H1 (cell line): ENCODE measurements around the gene DLG4. TPM values are rescaled to one million over a fixed set of nuclear protein-coding genes. Genes with fewer than 3 reads are reported as not detected.

Source experiments
- CTCF ChIA-PET: fragments of 300-600 bp; sonication (Branson Sonifier 250); formaldehyde crosslinking; loops from one replicate; lab custom pipeline; 2021; ENCODE audit not compliant: partially characterized antibody; lab: Charles Lee
- POLR2A ChIA-PET: fragments of 300-600 bp; sonication (Branson Sonifier 250); formaldehyde crosslinking; loops from one replicate; lab custom pipeline; 2021; ENCODE audit warnings: inconsistent platforms; ENCODE audit not compliant: partially characterized antibody; lab: Charles Lee
- DNase-seq, 2 experiments: peaks; one replicate each; pipeline versions ENCODE4 v3.0.0 to v3.0.0-alpha.2; 2010 to 2022; ENCODE audit warnings: low spot score in 2 of 2, low read depth in 1 of 2, mixed read lengths in 1 of 2
- FAIRE-seq: peaks from 2 replicates; lab custom pipeline; 2011; peaks lifted over from hg19 to GRCh38; lab: Jason Lieb, UNC
- H2AFZ ChIP-seq: 2 replicates; pipeline ENCODE4 v1.8.1; 2012; ENCODE audit warnings: low read length, inconsistent platforms
- H2AK5ac ChIP-seq: 2 replicates; pipeline ENCODE4 v1.6.1; 2013; ENCODE audit warnings: low read depth, low read length
- H2BK120ac ChIP-seq: replicated peaks from 2 replicates; pipeline ENCODE3; 2013; ENCODE audit warnings: low read depth, low read length, inconsistent platforms
- H2BK12ac ChIP-seq: 2 replicates; pipeline ENCODE4 v1.6.1; 2013; ENCODE audit warnings: low read depth, low read length
- H2BK15ac ChIP-seq: 2 replicates; pipeline ENCODE4 v1.6.1; 2013; ENCODE audit warnings: low read length
- H2BK20ac ChIP-seq: 2 replicates; pipeline ENCODE4 v1.6.1; 2013; ENCODE audit warnings: low read length
- H2BK5ac ChIP-seq: 2 replicates; pipeline ENCODE4 v1.6.1; 2013; ENCODE audit warnings: low read depth, low read length
- H3K14ac ChIP-seq: 2 replicates; pipeline ENCODE4 v1.6.1; 2013; ENCODE audit warnings: inconsistent platforms; ENCODE audit not compliant: insufficient read length
- H3K18ac ChIP-seq: 2 replicates; pipeline ENCODE4 v1.6.1; 2013; ENCODE audit warnings: low read length; ENCODE audit errors: extremely low read depth
- H3K23ac ChIP-seq: 2 replicates; pipeline ENCODE4 v1.6.1; 2013; ENCODE audit warnings: inconsistent platforms; ENCODE audit not compliant: insufficient read length
- H3K23me2 ChIP-seq: 2 replicates; pipeline ENCODE4 v1.6.1; 2013; ENCODE audit warnings: low read depth, low read length
- H3K27ac ChIP-seq: 2 replicates; pipeline ENCODE4 v1.6.1; 2011; ENCODE audit warnings: low read depth, low read length, inconsistent platforms
- H3K27me3 ChIP-seq, 4 experiments: replicated peaks in 1 of 4; 1 replicate in 1 of 4; 2 replicates in 3 of 4; pipeline versions ENCODE4 v1.6.1 to v1.8.1; 2011 to 2013; ENCODE audit warnings: low read length in 3 of 4, mild to moderate bottlenecking in 3 of 4, inconsistent platforms in 2 of 4, mixed read lengths in 2 of 4, moderate library complexity in 1 of 4; ENCODE audit not compliant: control insufficient read depth in 3 of 4, insufficient read depth in 3 of 4; ENCODE audit errors: extremely low read depth in 1 of 4
- H3K36me3 ChIP-seq, 4 experiments: 2 replicates each; pipeline versions ENCODE4 v1.6.1 to v1.8.1; 2011 to 2013; ENCODE audit warnings: mild to moderate bottlenecking in 4 of 4, low read length in 3 of 4, moderate library complexity in 2 of 4, control low read depth in 1 of 4, inconsistent platforms in 1 of 4; ENCODE audit not compliant: insufficient read depth in 4 of 4, control insufficient read depth in 2 of 4
- H3K4ac ChIP-seq: replicated peaks from 2 replicates; pipeline ENCODE3; 2013; ENCODE audit warnings: low read length, low read depth, mixed read lengths, inconsistent platforms; ENCODE audit not compliant: insufficient read length
- H3K4me1 ChIP-seq, 4 experiments: replicated peaks in 1 of 4; 1 replicate in 1 of 4; 2 replicates in 3 of 4; pipeline versions ENCODE4 v1.6.1 to v1.8.1; 2011 to 2013; ENCODE audit warnings: low read length in 3 of 4, inconsistent platforms in 2 of 4, mixed read lengths in 1 of 4; ENCODE audit not compliant: insufficient read depth in 4 of 4, control insufficient read depth in 3 of 4
- H3K4me2 ChIP-seq, 2 experiments: 2 replicates each; pipeline versions ENCODE4 v1.6.1 to v1.8.1; 2011 to 2013; ENCODE audit warnings: low read depth in 2 of 2, low read length in 2 of 2, control low read depth in 1 of 2, inconsistent platforms in 1 of 2, mild to moderate bottlenecking in 1 of 2; ENCODE audit not compliant: insufficient read depth in 1 of 2
- H3K4me3 ChIP-seq, 4 experiments: fragments of 200-600, 300-600 bp in 1 of 4; sonication (generic), shearing (Covaris generic), sonication (Bioruptor Twin) in 1 of 4; 2 replicates each; pipeline versions ENCODE4 v1.5.1 to v1.8.1; 2011 to 2016; ENCODE audit warnings: low read length in 4 of 4, low read depth in 3 of 4, control low read depth in 2 of 4, inconsistent platforms in 2 of 4, mild to moderate bottlenecking in 2 of 4, mixed read lengths in 1 of 4, moderate library complexity in 1 of 4; ENCODE audit not compliant: insufficient read depth in 2 of 4; ENCODE audit errors: extremely low read depth in 1 of 4
- H3K56ac ChIP-seq: replicated peaks from 2 replicates; pipeline ENCODE3; 2013; ENCODE audit warnings: low read depth, mild to moderate bottlenecking, mixed read lengths, low read length, inconsistent platforms; ENCODE audit not compliant: insufficient read length
- H3K79me1 ChIP-seq: 2 replicates; pipeline ENCODE4 v1.6.1; 2013; ENCODE audit warnings: low read depth, low read length, control low read depth
- H3K79me2 ChIP-seq, 2 experiments: 2 replicates each; pipeline versions ENCODE4 v1.6.1 to v1.8.1; 2012 to 2013; ENCODE audit warnings: low read length in 2 of 2, mild to moderate bottlenecking in 2 of 2, inconsistent platforms in 1 of 2; ENCODE audit not compliant: insufficient read depth in 2 of 2, control insufficient read depth in 1 of 2
- H3K9ac ChIP-seq, 4 experiments: replicated peaks in 1 of 4; 1 replicate in 1 of 4; 2 replicates in 3 of 4; pipeline versions ENCODE4 v1.6.1 to v1.8.1; 2011 to 2013; ENCODE audit warnings: low read depth in 3 of 4, low read length in 3 of 4, control low read depth in 2 of 4, mild to moderate bottlenecking in 2 of 4, moderate library complexity in 2 of 4, inconsistent platforms in 1 of 4; ENCODE audit errors: extremely low read depth in 1 of 4
- H3K9me3 ChIP-seq, 2 experiments: 2 replicates each; pipeline versions ENCODE4 v1.6.1 to v1.8.1; 2012 to 2013; ENCODE audit warnings: mild to moderate bottlenecking in 2 of 2, moderate library complexity in 2 of 2, control low read depth in 1 of 2, inconsistent platforms in 1 of 2, low read depth in 1 of 2, low read length in 1 of 2, mixed read lengths in 1 of 2; ENCODE audit not compliant: insufficient read depth in 2 of 2
- H4K20me1 ChIP-seq, 2 experiments: replicated peaks in 1 of 2; 2 replicates each; pipeline versions ENCODE3 to v1.8.1; 2011 to 2013; ENCODE audit warnings: inconsistent platforms in 2 of 2, low read length in 2 of 2, mild to moderate bottlenecking in 1 of 2; ENCODE audit not compliant: insufficient read depth in 2 of 2, control insufficient read depth in 1 of 2
- H4K5ac ChIP-seq: 2 replicates; pipeline ENCODE4 v1.6.1; 2013; ENCODE audit warnings: low read length, low read depth, mixed read lengths, inconsistent platforms; ENCODE audit not compliant: insufficient read length
- H4K8ac ChIP-seq: 2 replicates; pipeline ENCODE4 v1.8.0; 2013; ENCODE audit warnings: mild to moderate bottlenecking, moderate library complexity, low read length, inconsistent platforms; ENCODE audit not compliant: insufficient read depth; ENCODE audit errors: extremely low read depth
- H4K91ac ChIP-seq: replicated peaks from 2 replicates; pipeline ENCODE3; 2013; ENCODE audit warnings: low read length, mixed read lengths, inconsistent platforms; ENCODE audit not compliant: insufficient read length
- E2F6 ChIP-seq: IDR thresholded peaks from 2 replicates; pipeline ENCODE4 v1.6.1; 2012; ENCODE audit warnings: inconsistent platforms
- HDAC6 ChIP-seq: IDR thresholded peaks from one replicate; pipeline ENCODE4 v1.7.1; 2012; ENCODE audit warnings: low read depth, mild to moderate bottlenecking, inconsistent platforms, low read length, moderate library complexity
- KDM5A ChIP-seq: fragments of 200-600 bp; IDR thresholded peaks from 2 replicates; pipeline ENCODE4 v1.7.1; 2012; ENCODE audit warnings: mild to moderate bottlenecking, low read length, inconsistent platforms, mixed read lengths
- RAD21 ChIP-seq, 2 experiments: IDR thresholded peaks in 1 of 2; conservative IDR thresholded peaks in 1 of 2; 2 replicates each; pipeline ENCODE4 v1.6.1; 2011; ENCODE audit warnings: low read depth in 2 of 2, low read length in 2 of 2, improper control_type of control experiment in 1 of 2, inconsistent platforms in 1 of 2, mild to moderate bottlenecking in 1 of 2, moderate library complexity in 1 of 2
- RNF2 ChIP-seq: fragments of 200-900, 300-1000 bp; sonication (generic); IDR thresholded peaks from 2 replicates; pipeline ENCODE4 v1.7.1; 2016; ENCODE audit warnings: borderline replicate concordance, low read depth, mild to moderate bottlenecking, antibody characterized with exemption, low read length; ENCODE audit not compliant: poor library complexity, severe bottlenecking; ENCODE audit errors: missing control alignments
- SP1 ChIP-seq: IDR thresholded peaks from 2 replicates; pipeline ENCODE4 v1.6.1; 2011; ENCODE audit warnings: low read depth, low read length
- SP2 ChIP-seq: IDR thresholded peaks from 2 replicates; pipeline ENCODE4 v1.6.1; 2012; ENCODE audit warnings: mild to moderate bottlenecking, low read length, inconsistent platforms
- SP4 ChIP-seq: IDR thresholded peaks from 2 replicates; pipeline ENCODE4 v1.6.1; 2012; ENCODE audit warnings: low read length, inconsistent platforms
- TEAD4 ChIP-seq: IDR thresholded peaks from 2 replicates; pipeline ENCODE4 v1.6.1; 2012; ENCODE audit warnings: low read depth, low read length, inconsistent platforms, mixed read lengths
- WGBS, 2 experiments: shearing (Covaris generic) in 1 of 2; methylation state at CpG; one replicate each; pipeline versions ENCODE4 v1.1.6 to v1.1.7; 2013 to 2015; ENCODE audit warnings: low lambda C conversion rate in 2 of 2, mixed read lengths in 2 of 2, inconsistent platforms in 1 of 2, low coverage in 1 of 2, missing lambda C conversion rate in 1 of 2; ENCODE audit not compliant: insufficient replicate concordance in 2 of 2, insufficient coverage in 1 of 2, insufficient read length in 1 of 2; ENCODE audit errors: extremely low coverage in 1 of 2, missing lambda C conversion rate in 1 of 2; 5-methylcytosine and 5-hydroxymethylcytosine counted together
- polyA plus RNA-seq, 7 experiments: library from polyadenylated mRNA; depleted of rRNA in 3 of 7; stranded (reverse) in 5 of 7; unstranded in 2 of 7; fragments of >200 nt in 5 of 7; fragments of 200-250 nt in 2 of 7; gene quantifications; 1 replicate in 5 of 7; 2 replicates in 1 of 7; 4 replicates in 1 of 7; pipeline versions ENCODE4 v1.2.1 to v1.2.3, GENCODE V29; 2011 to 2013; ENCODE audit warnings: missing spikeins in 2 of 7, mixed read lengths in 2 of 7
- total RNA-seq: library from RNA; stranded (reverse); fragmentation: NEBNext Ultra II Directional; extraction: Animal tissue kit (Norgen Biotek cat#: 25700); gene quantifications from 2 replicates; pipeline ENCODE4 v1.2.1, GENCODE V29; 2021
- TF ChIP-seq, protein P1 (sequence below), 3 experiments: IDR thresholded peaks; 1 replicate in 2 of 3; 2 replicates in 1 of 3; pipeline versions ENCODE4 v1.5.1 to v1.6.1; 2011; ENCODE audit warnings: low read length in 3 of 3, mild to moderate bottlenecking in 3 of 3, inconsistent platforms in 2 of 3, low read depth in 1 of 3, moderate library complexity in 1 of 3; ENCODE audit not compliant: insufficient read depth in 1 of 3; ENCODE audit errors: control extremely low read depth in 1 of 3

Gene DLG4
- total and polyA plus RNA-seq, 2 of the 8 experiments (the other 6 are each of a cell fraction or from before 2014, with no cell fraction given) = 18.9 to 45.9 TPM

DNA sequence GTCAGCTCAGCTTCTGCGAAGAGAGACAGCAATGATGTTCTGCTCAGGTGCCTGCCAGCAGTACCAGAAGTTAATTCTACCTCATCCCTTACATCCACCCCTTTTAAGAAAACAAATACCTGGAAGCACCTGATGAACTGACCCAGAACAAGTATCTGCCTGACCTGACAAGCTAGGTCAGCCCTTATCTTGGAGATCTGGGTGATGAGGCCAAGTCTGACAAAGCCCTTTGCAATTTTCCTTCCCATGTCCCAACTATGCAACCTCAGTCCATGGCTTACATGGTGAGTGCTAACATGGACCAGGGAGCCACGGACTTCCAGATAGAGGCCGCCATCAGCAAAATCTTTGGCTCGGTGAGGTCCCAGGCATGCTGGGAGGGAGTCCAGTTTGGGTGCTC is 3.7 kb upstream of the DLG4 start:
- H3K4me2 ChIP-seq = no peak overlapping the region
- H2BK15ac ChIP-seq = no peak overlapping the region
- WGBS, 2 experiments = 88% methylated on average over 4 of the region's 4 CpGs; no CpG with 5 or more reads in 1 of the 2 experiments
- no peak overlapping the region for H4K5ac ChIP-seq
- H3K9ac ChIP-seq = no peak overlapping the region
- H3K27me3 ChIP-seq = no peaks in the 10 kb centered on the region
- no peak overlapping the region for H3K27ac ChIP-seq
- DNase-seq (no peak), FAIRE-seq (no peak)
- H2AFZ ChIP-seq = no peak overlapping the region
- H3K18ac ChIP-seq = no peak overlapping the region
- H3K4me3 ChIP-seq = no peak overlapping the region
- no peak overlapping the region for H2BK120ac ChIP-seq
- no peaks in the 10 kb centered on the region for H3K79me2 ChIP-seq
- H3K4me1 ChIP-seq = peaks cover 0 to 12% (median 7%) of the 10 kb centered on the region in 4 experiments; a peak in 5 of 7 replicates
- H4K8ac ChIP-seq = no peak overlapping the region
- H3K4ac ChIP-seq = no peak overlapping the region
- H3K23ac ChIP-seq = no peak overlapping the region
- H3K79me1 ChIP-seq = no peaks in the 10 kb centered on the region
- CTCF ChIA-PET = interaction anchor here (1.1 to 1.6 kb wide), 3 partner anchors 11 to 85 kb away, joined by 3 to 4 read pairs (median 3); partner anchors contain the start of gene DVL2
- H3K23me2 ChIP-seq = peaks cover 5% of the 10 kb centered on the region; the same call in 1 of the 2 replicates
- no peaks in the 10 kb centered on the region for H3K9me3 ChIP-seq
- no peak overlapping the region for H2BK5ac ChIP-seq
- peaks cover 14 to 34% of the 10 kb centered on the region in 2 experiments for H4K20me1 ChIP-seq
- POLR2A ChIA-PET = interaction anchor here (0.9 to 10.7 kb wide), 5 partner anchors 10 to 90 kb away, joined by 3 to 386 read pairs (median 15); partner anchors contain the start of genes CTDNEP1, DVL2, ELP5 and GABARAP
- H2BK20ac ChIP-seq = no peak overlapping the region
- H2BK12ac ChIP-seq = no peak overlapping the region
- peaks cover 24 to 61% (median 50%) of the 10 kb centered on the region in 4 experiments for H3K36me3 ChIP-seq
- no peak overlapping the region for H4K91ac ChIP-seq
- H3K56ac ChIP-seq = no peak overlapping the region
- H2AK5ac ChIP-seq = no peak overlapping the region
- H3K14ac ChIP-seq = no peak overlapping the region
- TF ChIP-seq SP4 (no peak), RAD21 (IDR thresholded peaks at IDR 0.05 in 1 of 2, conservative IDR thresholded peaks at IDR 0.05 in 1 of 2; ENCODE audit: low read depth in 2 of 2, low read length in 2 of 2) (no peak), HDAC6 (no peak), RNF2 (no peak), KDM5A (no peak), TEAD4 (no peak), E2F6 (no peak), SP1 (no peak), SP2 (no peak)
- TF ChIP-seq, protein P1, sequence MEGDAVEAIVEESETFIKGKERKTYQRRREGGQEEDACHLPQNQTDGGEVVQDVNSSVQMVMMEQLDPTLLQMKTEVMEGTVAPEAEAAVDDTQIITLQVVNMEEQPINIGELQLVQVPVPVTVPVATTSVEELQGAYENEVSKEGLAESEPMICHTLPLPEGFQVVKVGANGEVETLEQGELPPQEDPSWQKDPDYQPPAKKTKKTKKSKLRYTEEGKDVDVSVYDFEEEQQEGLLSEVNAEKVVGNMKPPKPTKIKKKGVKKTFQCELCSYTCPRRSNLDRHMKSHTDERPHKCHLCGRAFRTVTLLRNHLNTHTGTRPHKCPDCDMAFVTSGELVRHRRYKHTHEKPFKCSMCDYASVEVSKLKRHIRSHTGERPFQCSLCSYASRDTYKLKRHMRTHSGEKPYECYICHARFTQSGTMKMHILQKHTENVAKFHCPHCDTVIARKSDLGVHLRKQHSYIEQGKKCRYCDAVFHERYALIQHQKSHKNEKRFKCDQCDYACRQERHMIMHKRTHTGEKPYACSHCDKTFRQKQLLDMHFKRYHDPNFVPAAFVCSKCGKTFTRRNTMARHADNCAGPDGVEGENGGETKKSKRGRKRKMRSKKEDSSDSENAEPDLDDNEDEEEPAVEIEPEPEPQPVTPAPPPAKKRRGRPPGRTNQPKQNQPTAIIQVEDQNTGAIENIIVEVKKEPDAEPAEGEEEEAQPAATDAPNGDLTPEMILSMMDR (IDR thresholded peaks at IDR 0.05; ENCODE audit: control extremely low read depth in 1 of 3, insufficient read depth in 1 of 3, low read depth in 1 of 3, low read length in 3 of 3) = no peak
